ENCODE results near the gene PTGFRN. TPM values are rescaled to one million over a fixed set of nuclear protein-coding genes. Genes with fewer than 3 reads are reported as not detected.

PTGFRN gene
- total and polyA plus RNA-seq, 2 of the 13 experiments (the other 11 are each of a cell fraction or from before 2014, with no cell fraction given), result 3.3 to 11.3 TPM

- no peak for FAIRE-seq
- no peak overlapping the region for H3K9ac ChIP-seq (ENCODE audit: insufficient read depth, low read depth, low read length)
- peaks cover 7% of the 10 kb centered on the region; the same call in 1 of the 2 replicates for H3K4me1 ChIP-seq (ENCODE audit: insufficient read depth, low read length)
- ChIA-PET POLR2A (no interaction called here), CTCF (ENCODE audit: low intra/inter-chr PET ratio, low total read pairs) (no interaction called here)
- no peak overlapping the region for H3K27ac ChIP-seq (ENCODE audit: extremely low read length, insufficient read depth, low read length)
- no peak for ATAC-seq
- no peak overlapping the region for H3K4me2 ChIP-seq (ENCODE audit: low read depth, low read length)
- H4K20me1 ChIP-seq (ENCODE audit: insufficient read depth, low read length), result no peaks in the 10 kb centered on the region
- in situ Hi-C loops (cut with HindIII; ENCODE audit: extremely low pct_ligation_motif_present, low pct_unique_long_range_greater_than_20kb) (no loop called here), intact Hi-C loops (cut with micrococcal nuclease; ENCODE audit: unreplicated experiment) (no loop called here)
- H2AFZ ChIP-seq (ENCODE audit: low read length), result no peak overlapping the region
- no peaks in the 10 kb centered on the region for H3K79me2 ChIP-seq (ENCODE audit: insufficient read depth, low read length)
- no peak for DNase-seq (ENCODE audit: low spot score)
- WGBS (ENCODE audit: low lambda C conversion rate), result 80% methylated on average over 9 of the region's 9 CpGs
- no TSS peak for BruUV-seq (replicated peaks)
- H3K4me3 ChIP-seq (replicated peaks in 1 of 3; ENCODE audit: insufficient read depth in 1 of 3, low read depth in 2 of 3, low read length in 3 of 3), result no peak overlapping the region
- H3K36me3 ChIP-seq (replicated peaks in 1 of 2; ENCODE audit: control insufficient read depth in 1 of 2, insufficient read depth in 2 of 2, low read length in 2 of 2), result no peaks in the 10 kb centered on the region
- peaks cover 3 to 34% of the 10 kb centered on the region in 2 experiments; a peak in 4 of 5 replicates for H3K27me3 ChIP-seq (ENCODE audit: control insufficient read depth in 1 of 2, insufficient read depth in 2 of 2, low read length in 2 of 2)
- no peaks in the 10 kb centered on the region for H3K9me3 ChIP-seq (ENCODE audit: low read length)
- TF ChIP-seq ZNF546 (CRISPR knock-in tag; conservative IDR thresholded peaks at IDR 0.05) (no peak), HCFC1 (IDR thresholded peaks at IDR 0.05; ENCODE audit: low read depth, low read length) (no peak), ZNF777 (CRISPR knock-in tag; IDR thresholded peaks at IDR 0.05) (no peak), ZNF839 (CRISPR knock-in tag; IDR thresholded peaks at IDR 0.05; ENCODE audit: borderline replicate concordance) (no peak), ZIK1 (CRISPR knock-in tag; IDR thresholded peaks at IDR 0.05; ENCODE audit: borderline replicate concordance, low read depth) (no peak), FOXA3 (CRISPR knock-in tag; IDR thresholded peaks at IDR 0.05) (no peak), ZNF776 (CRISPR knock-in tag; IDR thresholded peaks at IDR 0.05) (no peak), ZBTB4 (CRISPR knock-in tag; IDR thresholded peaks at IDR 0.05; ENCODE audit: borderline replicate concordance) (no peak), NCOA2 (CRISPR knock-in tag; IDR thresholded peaks at IDR 0.05) (no peak), ZFP1 (CRISPR knock-in tag; IDR thresholded peaks at IDR 0.05) (no peak), ZNF740 (CRISPR knock-in tag; IDR thresholded peaks at IDR 0.05) (no peak), CHCHD3 (CRISPR knock-in tag; IDR thresholded peaks at IDR 0.05) (no peak)
- TF ChIP-seq, protein P1, sequence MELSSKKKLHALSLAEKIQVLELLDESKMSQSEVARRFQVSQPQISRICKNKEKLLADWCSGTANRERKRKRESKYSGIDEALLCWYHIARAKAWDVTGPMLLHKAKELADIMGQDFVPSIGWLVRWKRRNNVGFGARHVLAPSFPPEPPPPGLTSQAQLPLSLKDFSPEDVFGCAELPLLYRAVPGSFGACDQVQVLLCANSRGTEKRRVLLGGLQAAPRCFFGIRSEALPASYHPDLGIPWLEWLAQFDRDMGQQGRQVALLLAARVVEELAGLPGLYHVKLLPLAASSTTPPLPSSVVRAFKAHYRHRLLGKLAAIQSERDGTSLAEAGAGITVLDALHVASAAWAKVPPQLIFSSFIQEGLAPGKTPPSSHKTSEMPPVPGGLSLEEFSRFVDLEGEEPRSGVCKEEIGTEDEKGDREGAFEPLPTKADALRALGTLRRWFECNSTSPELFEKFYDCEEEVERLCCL (CRISPR knock-in tag; IDR thresholded peaks at IDR 0.05; ENCODE audit: borderline replicate concordance), result no peak
Observed at GRCh38 chr1:116908266-116908665, 1.4 kb upstream of the PTGFRN start.

Data from HepG2 (cell line).